Hematopoietic multipotent progenitor cell treated with erythropoietin and hydrocortisone succinate and interleukin-3 and kit ligand, for 15 days (in vitro differentiated cells): ENCODE data around the gene SUMO4.

Experiments used
- DNase-seq: peaks from one replicate; pipeline ENCODE4 v3.0.0-alpha.2; 2015; ENCODE audit warnings: low spot score

SUMO4 gene

GRCh38 chr6:149389509-149390297 is 10.4 kb upstream of the SUMO4 start:
- DNase-seq: no peak

- DNase-seq: no peak
These were observed 8.0 kb upstream of the SUMO4 start for GRCh38 chr6:149392093-149392492.

GRCh38 chr6:149392535-149392934 is 7.5 kb upstream of the SUMO4 start:
- DNase-seq: no peak

GRCh38 chr6:149393002-149393679 is 6.9 kb upstream of the SUMO4 start:
- DNase-seq: no peak

- DNase-seq: no peak
These were observed 4.9 kb upstream of the SUMO4 start for GRCh38 chr6:149395185-149395584.

- no peak for DNase-seq
These were observed 2.7 kb upstream of the SUMO4 start for GRCh38 chr6:149397384-149397783.

GRCh38 chr6:149403534-149403933 is 3.5 kb downstream of the SUMO4 start:
- DNase-seq: no peak

- DNase-seq: no peak
These were observed 6.0 kb downstream of the SUMO4 start for GRCh38 chr6:149405823-149406765.

- DNase-seq: no peak
These were observed 9.6 kb downstream of the SUMO4 start for GRCh38 chr6:149409617-149410016.

GRCh38 chr6:149410557-149410956 is 10.5 kb downstream of the SUMO4 start:
- no peak for DNase-seq

- DNase-seq: no peak
These were observed 13.9 kb downstream of the SUMO4 start for GRCh38 chr6:149414009-149414408.

- DNase-seq: no peak
These were observed 14.8 kb downstream of the SUMO4 start for GRCh38 chr6:149414821-149415220.

GRCh38 chr6:149419696-149420404 is 19.8 kb downstream of the SUMO4 start:
- no peak for DNase-seq

GRCh38 chr6:149421132-149421531 is 21.1 kb downstream of the SUMO4 start:
- DNase-seq: no peak

- DNase-seq: no peak
These were observed 22.5 kb downstream of the SUMO4 start for GRCh38 chr6:149422581-149422980.

- DNase-seq: no peak
These were observed 23.9 kb downstream of the SUMO4 start for GRCh38 chr6:149423964-149424440.

GRCh38 chr6:149425224-149425623 is 25.2 kb downstream of the SUMO4 start:
- no peak for DNase-seq

GRCh38 chr6:149425754-149426153 is 25.7 kb downstream of the SUMO4 start:
- no peak for DNase-seq

GRCh38 chr6:149428606-149429005 is 28.5 kb downstream of the SUMO4 start:
- DNase-seq: no peak

GRCh38 chr6:149429427-149430360 is 29.6 kb downstream of the SUMO4 start:
- no peak for DNase-seq
